HUDEP-2 (cell line): ENCODE data around the gene CD34.
"Not testable (repeated sequence)": the region's sequence is repeated elsewhere in the genome, so short reads cannot be mapped to it uniquely, and the experiment has no call there.

Experiments used
- DNase-seq, 76 experiments: peaks; one replicate each; lab custom pipeline; 2025; ENCODE audit not compliant: unreplicated experiment in 76 of 76; lab: John Stamatoyannopoulos, UW

The CD34 gene

GRCh38 chr1:207910591-207911354 is at the start of gene CD34:
CD34 (minus strand) TSS chr1:207911125; CDS start chr1:207911080, 45 bp downstream.
- no peak for DNase-seq

GRCh38 chr1:207960346-207960745 is 49.4 kb upstream of the CD34 start:
- DNase-seq: no peak

GRCh38 chr1:207959910-207960309 is 49.0 kb upstream of the CD34 start:
- DNase-seq: no peak

GRCh38 chr1:207959141-207959825 is 48.4 kb upstream of the CD34 start:
- DNase-seq: peak in 3 of 76 experiments; percentile 3 to 24 (median 13)

- DNase-seq: no peak
These were observed 47.6 kb upstream of the CD34 start for GRCh38 chr1:207958376-207959139.

GRCh38 chr1:207956986-207957385 is 46.1 kb upstream of the CD34 start:
- DNase-seq: no peak

GRCh38 chr1:207954104-207954503 is 43.2 kb upstream of the CD34 start:
- no peak for DNase-seq

GRCh38 chr1:207952617-207953542 is 42.0 kb upstream of the CD34 start:
- DNase-seq: no peak

GRCh38 chr1:207951652-207952051 is 40.7 kb upstream of the CD34 start:
- no peak for DNase-seq

GRCh38 chr1:207950750-207951149 is 39.8 kb upstream of the CD34 start:
- DNase-seq: no peak

GRCh38 chr1:207949571-207950195 is 38.8 kb upstream of the CD34 start:
- no peak for DNase-seq

- no peak for DNase-seq
These were observed 37.8 kb upstream of the CD34 start for GRCh38 chr1:207948536-207949250.

GRCh38 chr1:207946756-207947155 is 35.8 kb upstream of the CD34 start:
- DNase-seq: no peak

GRCh38 chr1:207944571-207944970 is 33.6 kb upstream of the CD34 start:
- no peak for DNase-seq

GRCh38 chr1:207942337-207942741 is 31.4 kb upstream of the CD34 start:
- DNase-seq: not testable (repeated sequence)

GRCh38 chr1:207941665-207942064 is 30.7 kb upstream of the CD34 start:
- DNase-seq: peak in 7 of 76 experiments; percentile 6 to 36 (median 12)

GRCh38 chr1:207938016-207938415 is 27.1 kb upstream of the CD34 start:
- DNase-seq: no peak

- DNase-seq: no peak
These were observed 26.3 kb upstream of the CD34 start for GRCh38 chr1:207937204-207937603.

- peak in 69 of 76 experiments; percentile 10 to 93 (median 64) for DNase-seq
These were observed 24.2 kb upstream of the CD34 start for GRCh38 chr1:207935166-207935583.
